Measurements from ENCODE around the gene ZACN.

- TF ChIP-seq TAF1 (IDR thresholded peaks at IDR 0.05; ENCODE audit: low read depth) (no peak), CEBPB (IDR thresholded peaks at IDR 0.05) (no peak), MAX (IDR thresholded peaks at IDR 0.05) (no peak)
Observed at GRCh38 chr17:76077584-76078110, 1.3 kb upstream of the ZACN start.
